ENCODE measurements around the gene LRP6. TPM values are rescaled to one million over a fixed set of nuclear protein-coding genes. Genes with fewer than 3 reads are reported as not detected.
"Not testable (repeated sequence)": the region's sequence is repeated elsewhere in the genome, so short reads cannot be mapped to it uniquely, and the experiment has no call there.

LRP6 gene
- total RNA-seq, 1 donor from 2014 or later: 68.5 TPM

DNA sequence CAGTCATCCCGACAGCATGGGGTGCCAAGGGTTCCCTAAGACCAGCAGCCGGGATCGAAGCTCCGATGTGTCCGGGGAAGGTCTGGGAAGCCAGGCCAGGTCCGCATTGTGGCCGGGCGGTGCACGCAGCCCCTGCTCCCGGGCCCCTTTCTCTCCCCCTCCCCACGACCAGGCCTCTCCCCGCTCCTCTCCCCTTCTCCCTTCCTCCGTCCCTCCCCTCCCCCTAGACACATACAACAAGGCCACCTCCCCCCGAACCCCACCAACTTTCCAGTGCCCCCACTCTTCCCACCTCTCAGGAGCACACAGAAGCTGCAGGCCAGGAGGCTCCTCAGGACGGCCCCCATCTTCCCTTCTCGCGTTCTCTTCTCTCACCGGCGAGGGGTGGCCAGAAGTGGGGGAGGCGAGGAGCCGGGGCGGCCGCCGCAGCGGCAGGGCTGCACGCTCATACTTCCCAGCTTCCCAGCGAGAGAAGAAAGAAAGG, 413 bp downstream of the LRP6 start:
- no peak for FAIRE-seq
- DNase-seq (ENCODE audit: low spot score in 2 of 2): no peak

DNA sequence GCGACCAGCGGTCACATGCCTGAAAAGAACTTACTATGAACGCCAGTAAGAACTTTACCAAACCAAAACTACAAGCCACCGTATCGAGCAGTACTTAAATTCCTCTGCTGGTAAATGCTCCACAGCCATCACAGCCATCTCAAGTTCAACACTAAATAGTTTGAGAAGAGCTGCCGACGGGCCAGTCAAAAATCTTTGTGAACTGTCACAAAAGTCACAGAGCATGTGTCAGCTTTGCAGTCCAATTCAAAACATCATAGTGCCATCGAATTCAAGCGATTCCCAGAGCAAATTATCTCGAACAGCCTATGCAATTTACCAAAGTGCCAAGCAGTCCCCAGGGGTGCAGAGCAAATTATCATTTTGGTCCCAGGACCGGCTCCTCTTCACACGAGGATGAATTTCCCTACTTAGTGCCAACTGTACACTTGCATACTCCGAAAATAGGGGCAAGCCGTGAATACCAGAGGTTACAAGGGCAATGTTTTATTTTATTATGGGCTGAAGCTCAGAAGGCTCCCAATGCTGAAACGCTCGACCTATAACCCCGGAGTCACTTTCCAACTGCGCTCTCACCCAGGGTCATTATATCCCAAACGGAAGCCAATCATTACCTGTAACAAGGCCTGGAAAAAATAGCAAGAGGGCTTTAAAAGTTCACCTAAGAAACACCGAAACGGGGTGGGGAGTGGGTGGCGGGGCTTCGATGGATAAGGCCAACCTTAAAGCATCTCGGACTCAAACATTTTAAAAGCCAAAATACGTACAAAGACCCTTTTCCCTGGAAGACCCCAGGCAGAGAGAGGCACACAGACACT, 1.1 kb downstream of the LRP6 start:
- DNase-seq (ENCODE audit: low spot score in 2 of 2) (peak in 1 of 2 donors; percentile 28), FAIRE-seq (no peak)

DNA sequence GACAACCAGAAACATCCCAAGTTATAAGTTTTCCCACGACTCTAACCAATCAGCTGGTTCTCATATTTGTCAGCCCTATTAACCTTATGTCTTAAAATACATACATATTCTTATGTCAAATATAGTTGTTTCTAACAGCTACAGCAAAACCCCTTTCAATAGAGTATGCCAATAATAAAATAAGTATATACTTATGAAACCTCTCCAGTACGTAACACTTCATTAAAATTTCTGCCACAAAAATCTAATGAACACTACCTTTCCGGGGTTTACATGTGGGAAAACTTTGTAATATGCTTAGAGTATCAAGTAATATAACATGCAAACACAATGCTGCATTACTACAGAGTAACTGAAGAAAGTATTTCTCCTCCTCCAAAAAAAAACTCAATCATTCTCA, 1.8 kb downstream of the LRP6 start:
- FAIRE-seq (no peak), DNase-seq (ENCODE audit: low spot score in 2 of 2) (no peak)

GRCh38 chr12:12263909-12264308, 2.9 kb downstream of the LRP6 start:
- DNase-seq (ENCODE audit: low spot score in 2 of 2) (no peak), FAIRE-seq (no peak)

GRCh38 chr12:12256291-12256757, 10.5 kb downstream of the LRP6 start:
- FAIRE-seq; DNase-seq (ENCODE audit: low spot score in 2 of 2): not testable (repeated sequence)

DNA sequence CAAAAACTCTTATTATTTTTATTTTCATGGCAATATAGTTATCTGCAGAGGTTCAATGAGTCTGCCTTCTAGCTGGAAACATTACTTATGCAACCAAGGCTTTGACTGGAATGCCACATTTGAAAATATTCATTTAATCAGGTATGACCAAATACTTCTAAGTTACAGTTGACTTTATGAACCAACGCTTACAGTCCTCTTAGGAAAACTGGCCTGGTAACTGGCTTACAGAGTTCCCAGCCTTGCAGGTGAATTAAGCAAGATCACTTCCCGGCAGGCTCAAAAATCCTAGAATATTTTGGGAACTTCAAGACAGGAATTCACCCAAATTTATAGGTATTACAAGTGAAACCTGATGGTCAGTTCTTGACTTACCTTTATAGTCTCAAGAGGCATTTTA, 12.3 kb downstream of the LRP6 start:
- FAIRE-seq (no peak), DNase-seq (ENCODE audit: low spot score in 2 of 2) (no peak)

DNA sequence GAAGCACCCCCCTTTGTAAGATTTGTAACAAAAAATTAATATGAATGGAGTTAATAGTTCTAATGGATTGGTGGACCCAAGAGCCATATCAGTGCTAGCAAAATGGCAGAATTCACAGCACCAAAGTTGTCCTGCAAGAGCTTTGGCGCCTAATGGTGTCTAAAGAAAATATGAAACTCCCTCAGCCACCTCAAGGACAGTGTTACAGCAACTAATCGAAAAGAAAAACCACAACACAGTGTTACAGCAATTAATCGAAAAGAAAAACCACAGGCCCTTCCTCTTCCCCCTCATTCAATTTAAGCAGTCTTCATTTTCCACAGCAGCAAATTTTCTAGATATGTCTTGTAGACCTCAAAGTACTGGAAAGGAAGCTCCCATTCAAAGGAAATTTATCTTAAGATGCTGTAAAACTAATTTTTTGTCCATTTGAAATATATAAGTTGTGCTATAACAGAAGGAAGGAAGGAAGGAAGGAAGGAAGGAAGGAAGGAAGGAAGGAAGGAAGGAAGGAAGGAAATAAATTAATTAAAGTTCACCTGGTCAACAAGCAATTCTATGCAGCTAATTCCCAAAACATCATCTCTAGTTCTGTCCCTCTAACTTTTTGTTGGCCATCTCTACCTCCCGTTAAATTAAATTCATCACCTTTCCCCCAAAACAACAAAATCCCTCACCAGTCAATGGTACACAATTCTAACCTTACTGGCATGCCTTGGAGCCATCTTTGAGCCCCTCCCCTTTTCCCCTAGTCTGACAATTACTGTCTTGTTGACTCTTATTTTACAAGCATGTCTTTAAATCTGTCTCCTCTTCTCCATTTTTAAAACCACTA, 17.4 kb downstream of the LRP6 start:
- DNase-seq (ENCODE audit: low spot score in 2 of 2) (no peak), FAIRE-seq (no peak)

- FAIRE-seq: no peak
- DNase-seq (ENCODE audit: low spot score in 2 of 2): no peak
Measured at GRCh38 chr12:12247584-12247983, 19.3 kb downstream of the LRP6 start.

GRCh38 chr12:12244341-12244740, 22.5 kb downstream of the LRP6 start:
- peak; percentile 57 for FAIRE-seq
- DNase-seq (ENCODE audit: low spot score in 2 of 2): peak in 1 of 2 donors; percentile 34

GRCh38 chr12:12240662-12241340, 26.0 kb downstream of the LRP6 start:
- FAIRE-seq (peak; percentile 92), DNase-seq (ENCODE audit: low spot score in 2 of 2) (peak; percentile 32 to 45)

DNA sequence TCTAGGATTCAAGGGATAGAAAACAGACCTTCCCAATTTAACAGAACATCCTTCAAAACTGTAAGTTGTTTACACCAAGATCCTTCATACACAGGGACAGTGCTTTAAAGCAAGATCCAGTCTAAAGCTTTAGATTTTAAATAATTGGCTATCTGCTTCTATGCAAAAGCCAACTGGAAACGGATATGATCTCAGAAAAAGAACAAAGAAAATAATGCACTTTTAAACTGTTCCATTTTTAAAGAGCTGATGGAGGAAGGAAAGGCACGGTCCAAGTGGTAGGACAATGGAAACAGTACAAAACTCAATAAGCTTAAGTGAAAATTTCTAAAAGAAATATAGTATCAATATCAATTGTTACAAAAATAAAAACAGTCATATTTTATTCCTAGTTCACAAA, 27.7 kb downstream of the LRP6 start:
- FAIRE-seq: no peak
- no peak for DNase-seq (ENCODE audit: low spot score in 2 of 2)

GRCh38 chr12:12238605-12239004, 28.2 kb downstream of the LRP6 start:
- no peak for FAIRE-seq
- no peak for DNase-seq (ENCODE audit: low spot score in 2 of 2)

GRCh38 chr12:12236896-12237295, 29.9 kb downstream of the LRP6 start:
- DNase-seq (ENCODE audit: low spot score in 2 of 2) (no peak), FAIRE-seq (no peak)

GRCh38 chr12:12230275-12230674, 36.6 kb downstream of the LRP6 start:
- DNase-seq (ENCODE audit: low spot score in 2 of 2) (no peak), FAIRE-seq (peak; percentile 10)

DNA sequence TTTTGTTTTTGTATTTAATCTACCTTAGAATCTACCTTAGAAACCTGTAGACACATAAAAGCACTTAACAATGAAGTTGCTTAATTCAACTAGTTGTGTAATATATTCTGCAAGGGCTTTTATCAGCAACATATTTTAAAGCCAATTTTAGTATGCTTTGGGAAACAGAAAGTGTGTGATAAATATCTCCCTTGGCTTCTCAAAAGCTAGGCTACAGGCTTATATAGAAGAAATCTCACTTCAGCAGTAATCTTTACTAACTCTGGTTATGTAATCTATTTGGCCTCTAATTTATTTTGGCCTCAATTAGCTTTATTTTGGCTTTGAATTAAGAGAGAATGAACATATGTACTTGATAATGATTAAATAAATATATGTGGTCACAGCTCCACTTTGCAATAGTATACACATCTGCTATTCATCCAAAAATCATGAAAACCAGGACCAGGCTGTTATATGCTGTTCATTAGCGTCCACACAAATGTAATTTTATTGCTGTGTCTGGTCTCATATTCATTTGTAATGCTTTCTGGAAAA, 37.2 kb downstream of the LRP6 start:
- no peak for DNase-seq (ENCODE audit: low spot score in 2 of 2)

GRCh38 chr12:12228402-12228801, 38.4 kb downstream of the LRP6 start:
- DNase-seq (ENCODE audit: low spot score in 2 of 2) (no peak), FAIRE-seq (no peak)

More for the DNA sequence above, 37.2 kb downstream of the LRP6 start:
- FAIRE-seq: no peak

DNA sequence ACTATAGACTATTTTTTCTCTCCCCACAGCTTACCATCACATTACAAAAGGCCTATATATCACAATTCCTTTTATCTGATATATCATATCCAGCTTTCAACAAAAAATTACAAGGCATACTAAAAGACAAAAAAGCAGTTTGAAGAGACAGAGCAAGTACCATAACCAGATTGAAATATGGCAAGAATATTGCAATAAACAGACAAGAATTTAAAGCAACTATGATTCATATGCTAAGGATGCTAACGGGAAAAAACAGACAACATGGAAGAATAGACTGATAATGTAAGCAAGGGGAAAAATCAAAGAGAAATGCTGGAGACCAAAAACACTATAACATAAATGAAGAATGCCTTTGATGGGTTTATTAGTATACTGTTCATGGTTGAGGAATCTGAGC, 40.7 kb downstream of the LRP6 start:
- DNase-seq (ENCODE audit: low spot score in 2 of 2) (no peak), FAIRE-seq (no peak)

DNA sequence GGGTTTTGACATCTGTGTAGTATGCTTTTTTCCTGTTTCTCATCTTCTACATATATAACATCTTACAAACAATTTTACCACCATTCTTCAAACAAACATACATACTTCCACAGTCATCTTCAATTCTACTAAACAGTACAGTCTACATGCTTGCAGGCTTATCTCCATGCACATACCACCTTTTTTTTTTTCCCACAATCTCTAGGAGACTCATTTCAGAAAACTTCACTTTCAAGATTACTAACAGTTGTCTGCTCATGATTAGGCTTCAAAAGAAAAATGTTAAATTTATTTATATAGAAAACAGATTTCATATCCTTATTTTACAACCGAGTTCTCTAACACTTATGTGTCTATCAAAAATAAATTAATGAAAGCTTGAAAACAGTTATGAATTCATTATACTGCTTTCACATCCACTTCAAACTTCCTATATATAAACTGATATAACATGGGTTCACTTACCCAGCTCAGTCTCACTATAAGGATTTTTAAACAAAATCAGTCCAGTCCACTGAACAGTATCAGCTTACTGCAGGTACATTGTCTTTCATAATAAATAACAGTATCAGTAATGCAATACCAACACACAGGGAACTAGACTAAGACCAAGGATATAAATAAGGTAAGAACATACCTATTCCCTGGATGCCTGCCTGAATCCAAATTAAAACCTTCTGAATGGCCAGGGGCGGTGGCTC, 42.5 kb downstream of the LRP6 start:
- FAIRE-seq: no peak
- DNase-seq (ENCODE audit: low spot score in 2 of 2): no peak

- FAIRE-seq: no peak
Measured at GRCh38 chr12:12221560-12221959, 45.3 kb downstream of the LRP6 start.

DNA sequence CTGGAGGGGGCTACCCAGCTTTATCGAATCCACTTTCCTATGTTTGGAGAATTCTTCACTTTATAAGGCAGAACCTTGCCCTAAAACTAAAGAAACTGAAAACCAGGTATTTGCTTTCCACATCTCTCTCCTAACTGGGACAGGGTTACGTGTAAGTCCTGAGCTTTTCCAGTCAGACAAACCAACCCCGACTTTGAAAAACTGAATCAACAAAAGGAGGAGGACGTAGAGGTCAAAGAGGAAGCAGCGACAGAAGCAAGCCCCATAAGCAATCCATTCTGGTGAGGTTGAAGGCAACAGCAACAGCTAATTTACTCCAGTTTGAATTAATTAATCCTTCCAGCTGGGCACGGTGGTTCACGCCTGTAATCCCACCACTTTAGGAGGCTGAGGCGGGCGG, 47.2 kb downstream of the LRP6 start:
- FAIRE-seq (no peak), DNase-seq (ENCODE audit: low spot score in 2 of 2) (no peak)

More at GRCh38 chr12:12221560-12221959, 45.3 kb downstream of the LRP6 start:
- DNase-seq (ENCODE audit: low spot score in 2 of 2): no peak

Data from frontal cortex (tissue), 4 donors.